ENCODE data around the gene ZFP91. TPM values are rescaled to one million over a fixed set of nuclear protein-coding genes. Genes with fewer than 3 reads are reported as not detected.
"Not testable (repeated sequence)": the region's sequence is repeated elsewhere in the genome, so short reads cannot be mapped to it uniquely, and the experiment has no call there.

ZFP91 gene
- total and polyA plus RNA-seq, 12 donors, result 6.6 to 58.1 (median 49.3) TPM

- no peak overlapping the region for H3K4me3 ChIP-seq
- no peaks in the 10 kb centered on the region for H3K36me3 ChIP-seq (replicated peaks in 1 of 2)
- H3K9me3 ChIP-seq (replicated peaks in 1 of 3), result no peaks in the 10 kb centered on the region
- intact Hi-C loops (cut with DNase I), result loop anchor here in 1 of 2 donors (10.0 kb wide), 1 partner anchor 112 kb away; no protein-coding TSS in a partner anchor
- H3K27ac ChIP-seq, result no peak overlapping the region
- no peaks in the 10 kb centered on the region for H3K4me1 ChIP-seq (replicated peaks in 1 of 2)
- TF ChIP-seq POLR2A (IDR thresholded peaks at IDR 0.05), result no peak
- TF ChIP-seq CTCF (IDR thresholded peaks at IDR 0.05), result no peak
- H3K27me3 ChIP-seq, result no peaks in the 10 kb centered on the region
- DNase-seq, result no peak
Measured at GRCh38 chr11:58562375-58562800, 16.5 kb upstream of the ZFP91 start.

- TF ChIP-seq CTCF (IDR thresholded peaks at IDR 0.05) (no peak), POLR2A (IDR thresholded peaks at IDR 0.05) (no peak)
- H3K36me3 ChIP-seq (replicated peaks in 1 of 2), result peaks cover 0 to 7% of the 10 kb centered on the region in 2 donors
- intact Hi-C loops (cut with DNase I), result loop anchor here in 1 of 2 donors (10.0 kb wide), 1 partner anchor 111 kb away; no protein-coding TSS in a partner anchor
Measured at GRCh38 chr11:58564231-58564630, 14.6 kb upstream of the ZFP91 start.

GRCh38 chr11:58567889-58568512 lies 10.9 kb upstream of the ZFP91 start:
- no peaks in the 10 kb centered on the region for H3K27me3 ChIP-seq
- no peak overlapping the region for H3K27ac ChIP-seq
- TF ChIP-seq POLR2A (IDR thresholded peaks at IDR 0.05) (no peak), CTCF (IDR thresholded peaks at IDR 0.05) (peak; percentile 65 to 72 (median 66))
- intact Hi-C loops (cut with DNase I), result loop anchor here in 1 of 2 donors (10.0 kb wide), 1 partner anchor 107 kb away; no protein-coding TSS in a partner anchor
- peaks cover 0 to 4% of the 10 kb centered on the region in 2 donors for H3K4me1 ChIP-seq (replicated peaks in 1 of 2)
- peak; percentile 22 to 80 (median 60) for DNase-seq
- H3K36me3 ChIP-seq (replicated peaks in 1 of 2), result peaks cover 0 to 18% of the 10 kb centered on the region in 2 donors
- WGBS, 4 donors, result 58 to 61% (median 60%) methylated on average over 4 of the region's 4 CpGs
- H3K9me3 ChIP-seq (replicated peaks in 1 of 3), result no peaks in the 10 kb centered on the region
- H3K4me3 ChIP-seq, result no peak overlapping the region

More at GRCh38 chr11:58564231-58564630, 14.6 kb upstream of the ZFP91 start:
- H3K27ac ChIP-seq, result no peak overlapping the region
- no peaks in the 10 kb centered on the region for H3K4me1 ChIP-seq (replicated peaks in 1 of 2)
- H3K27me3 ChIP-seq, result no peaks in the 10 kb centered on the region
- H3K4me3 ChIP-seq, result no peak overlapping the region
- H3K9me3 ChIP-seq (replicated peaks in 1 of 3), result no peaks in the 10 kb centered on the region
- no peak for DNase-seq

- DNase-seq; intact Hi-C loops (cut with DNase I); H3K4me3 ChIP-seq; H3K27me3 ChIP-seq; H3K9me3 ChIP-seq (replicated peaks in 1 of 3): not testable (repeated sequence)
- WGBS, 4 donors, result 86 to 93% (median 90%) methylated on average over 14 of the region's 14 CpGs
- Histone ChIP-seq H3K27ac (peak overlapping the region in 2 of 5 donors; percentile 62 to 76), H3K4me1 (replicated peaks in 1 of 2) (peaks cover 10 to 47% of the 10 kb centered on the region in 2 donors), H3K36me3 (replicated peaks in 1 of 2) (peaks cover 0 to 18% of the 10 kb centered on the region in 2 donors)
Measured at GRCh38 chr11:58572906-58573305, 6.0 kb upstream of the ZFP91 start.

All from adrenal gland (tissue), 12 donors.